Uterus (tissue), 4 donors: Measurements from ENCODE around the gene RAB40AL. TPM values are rescaled to one million over a fixed set of nuclear protein-coding genes. Genes with fewer than 3 reads are reported as not detected.

ENCODE experiments used
- DNase-seq, 2 donors: peaks; one replicate each; pipeline ENCODE4 v3.0.0-alpha.2; 2019 to 2020
- H3K27ac ChIP-seq, 2 donors: fragments of 200-600 bp; sonication (generic); 1 replicate in 1 of 2; 2 replicates in 1 of 2; pipeline ENCODE4 v1.5.1; 2016 to 2018
- H3K27me3 ChIP-seq, 2 donors: fragments of 200-600 bp; sonication (generic); one replicate each; pipeline ENCODE4 v1.5.1; 2018 to 2019; ENCODE audit warnings: control low read depth in 1 of 2
- H3K36me3 ChIP-seq, 2 donors: fragments of 200-600 bp; sonication (generic); one replicate each; pipeline ENCODE4 v1.5.1; 2019; ENCODE audit warnings: control low read depth in 1 of 2
- H3K4me1 ChIP-seq, 2 donors: fragments of 200-600 bp; sonication (generic); one replicate each; pipeline ENCODE4 v1.5.1; 2018 to 2019; ENCODE audit warnings: control low read depth in 1 of 2
- H3K4me3 ChIP-seq, 2 donors: fragments of 200-600 bp; sonication (generic); 1 replicate in 1 of 2; 2 replicates in 1 of 2; pipeline ENCODE4 v1.5.1; 2018 to 2019; ENCODE audit warnings: mild to moderate bottlenecking in 1 of 2
- H3K9me3 ChIP-seq, 2 donors: fragments of 200-600 bp; sonication (generic); one replicate each; pipeline ENCODE4 v1.5.1; 2019; ENCODE audit warnings: control low read depth in 1 of 2
- POLR2A ChIP-seq, 2 donors: fragments of 450-650 bp; IDR thresholded peaks; one replicate each; pipeline ENCODE4 v1.6.1; 2016; ENCODE audit warnings: antibody characterized with exemption in 2 of 2, mild to moderate bottlenecking in 1 of 2, moderate library complexity in 1 of 2
- intact Hi-C: fragments of 100-400 bp; cut with DNase I; formaldehyde crosslinking; loops from one replicate; pipeline ENCODE4 v1.15.1; 2023; ENCODE audit warnings: low total_unique reads
- total RNA-seq, 4 donors: library from RNA; depleted of rRNA in 3 of 4; stranded (reverse); fragments of >200 nt in 3 of 4; gene quantifications; one replicate each; pipeline versions ENCODE4 v1.1.0 to v1.2.4, GENCODE V29; 2014 to 2023
- TF ChIP-seq, protein P1 (sequence below), 4 experiments: fragments of 200-600 bp in 2 of 4; fragments of 450-650 bp in 2 of 4; sonication (generic) in 2 of 4; IDR thresholded peaks; one replicate each; pipeline ENCODE4 v1.5.1; 2016 to 2019; ENCODE audit warnings: antibody characterized with exemption in 4 of 4, mild to moderate bottlenecking in 2 of 4, moderate library complexity in 1 of 4
- donor health status: DM: yes; HTN: yes; CAD: no.

The RAB40AL gene
- total RNA-seq, 4 donors from 2014 or later, result 1.5 to 2.9 TPM; not detected in 2

DNA sequence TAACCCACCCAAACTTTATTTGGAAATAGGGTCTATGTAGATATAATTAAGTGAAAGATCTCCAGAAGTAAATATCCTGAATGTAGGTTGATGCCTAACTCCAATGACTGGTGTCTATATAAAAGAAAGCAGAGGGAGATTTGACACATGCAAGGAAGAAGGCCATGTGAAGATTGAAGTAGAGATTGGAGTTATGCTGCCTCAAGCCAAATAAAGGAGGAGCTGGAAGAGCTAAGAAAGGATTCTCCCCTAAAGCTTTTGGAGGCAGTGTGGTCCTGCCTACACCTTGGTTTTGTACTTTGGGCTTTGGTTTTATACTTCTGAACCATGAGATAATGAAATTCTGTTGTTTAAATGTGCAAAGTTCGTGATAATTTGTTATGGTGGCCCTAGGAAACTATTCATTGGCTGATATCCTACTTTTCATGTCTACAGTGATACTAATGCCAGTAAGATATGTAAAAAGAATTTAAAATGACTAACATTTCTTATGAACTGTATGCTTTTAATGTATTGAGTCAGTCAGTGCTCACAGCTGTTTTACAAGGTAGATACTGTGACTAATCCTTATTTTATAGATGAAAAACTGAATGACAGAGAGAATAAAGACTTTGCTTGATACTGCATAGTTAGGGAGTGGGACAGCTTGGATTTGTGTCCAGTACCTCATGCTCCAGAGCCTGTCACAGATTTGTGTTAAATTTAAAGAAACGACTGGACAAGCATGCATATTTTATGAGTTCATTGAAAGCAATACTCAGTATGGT is 5.9 kb upstream of the RAB40AL start:
- no peak overlapping the region for H3K27ac ChIP-seq
- no peaks in the 10 kb centered on the region for H3K36me3 ChIP-seq
- no peaks in the 10 kb centered on the region for H3K4me1 ChIP-seq
- TF ChIP-seq, protein P1, sequence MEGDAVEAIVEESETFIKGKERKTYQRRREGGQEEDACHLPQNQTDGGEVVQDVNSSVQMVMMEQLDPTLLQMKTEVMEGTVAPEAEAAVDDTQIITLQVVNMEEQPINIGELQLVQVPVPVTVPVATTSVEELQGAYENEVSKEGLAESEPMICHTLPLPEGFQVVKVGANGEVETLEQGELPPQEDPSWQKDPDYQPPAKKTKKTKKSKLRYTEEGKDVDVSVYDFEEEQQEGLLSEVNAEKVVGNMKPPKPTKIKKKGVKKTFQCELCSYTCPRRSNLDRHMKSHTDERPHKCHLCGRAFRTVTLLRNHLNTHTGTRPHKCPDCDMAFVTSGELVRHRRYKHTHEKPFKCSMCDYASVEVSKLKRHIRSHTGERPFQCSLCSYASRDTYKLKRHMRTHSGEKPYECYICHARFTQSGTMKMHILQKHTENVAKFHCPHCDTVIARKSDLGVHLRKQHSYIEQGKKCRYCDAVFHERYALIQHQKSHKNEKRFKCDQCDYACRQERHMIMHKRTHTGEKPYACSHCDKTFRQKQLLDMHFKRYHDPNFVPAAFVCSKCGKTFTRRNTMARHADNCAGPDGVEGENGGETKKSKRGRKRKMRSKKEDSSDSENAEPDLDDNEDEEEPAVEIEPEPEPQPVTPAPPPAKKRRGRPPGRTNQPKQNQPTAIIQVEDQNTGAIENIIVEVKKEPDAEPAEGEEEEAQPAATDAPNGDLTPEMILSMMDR (IDR thresholded peaks at IDR 0.05), result no peak
- no peak for TF ChIP-seq POLR2A (IDR thresholded peaks at IDR 0.05)
- DNase-seq, result no peak
- H3K9me3 ChIP-seq, result no peaks in the 10 kb centered on the region
- intact Hi-C loops, result no loop called here
- no peak overlapping the region for H3K4me3 ChIP-seq
- H3K27me3 ChIP-seq, result no peaks in the 10 kb centered on the region

DNA sequence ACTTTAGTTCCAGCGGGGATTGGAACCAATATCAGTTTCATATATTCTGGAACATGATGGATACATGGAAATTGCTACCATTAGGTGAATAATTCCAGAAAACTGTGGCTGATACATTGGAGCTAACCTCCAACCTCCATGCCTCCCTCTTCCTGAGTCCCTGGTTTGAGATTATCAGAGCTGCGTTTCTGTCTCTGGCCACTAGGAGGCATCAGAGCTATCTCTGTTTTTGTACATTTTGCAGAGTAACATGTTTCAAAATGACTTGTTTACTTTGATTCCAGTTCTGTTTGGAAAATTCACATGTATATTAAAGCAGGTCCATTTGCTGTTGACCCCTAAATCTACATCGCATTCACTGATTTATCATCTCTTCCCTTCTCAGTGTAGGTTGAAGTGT is 2.4 kb upstream of the RAB40AL start:
- H3K4me1 ChIP-seq, result no peaks in the 10 kb centered on the region
- H3K27me3 ChIP-seq, result no peaks in the 10 kb centered on the region
- no peak overlapping the region for H3K4me3 ChIP-seq
- H3K36me3 ChIP-seq, result no peaks in the 10 kb centered on the region
- intact Hi-C loops, result no loop called here
- no peak overlapping the region for H3K27ac ChIP-seq
- no peak for DNase-seq
- H3K9me3 ChIP-seq, result no peaks in the 10 kb centered on the region
- TF ChIP-seq, protein P1 (IDR thresholded peaks at IDR 0.05), result peak; percentile 20 to 49 (median 30)
- no peak for TF ChIP-seq POLR2A (IDR thresholded peaks at IDR 0.05)

DNA sequence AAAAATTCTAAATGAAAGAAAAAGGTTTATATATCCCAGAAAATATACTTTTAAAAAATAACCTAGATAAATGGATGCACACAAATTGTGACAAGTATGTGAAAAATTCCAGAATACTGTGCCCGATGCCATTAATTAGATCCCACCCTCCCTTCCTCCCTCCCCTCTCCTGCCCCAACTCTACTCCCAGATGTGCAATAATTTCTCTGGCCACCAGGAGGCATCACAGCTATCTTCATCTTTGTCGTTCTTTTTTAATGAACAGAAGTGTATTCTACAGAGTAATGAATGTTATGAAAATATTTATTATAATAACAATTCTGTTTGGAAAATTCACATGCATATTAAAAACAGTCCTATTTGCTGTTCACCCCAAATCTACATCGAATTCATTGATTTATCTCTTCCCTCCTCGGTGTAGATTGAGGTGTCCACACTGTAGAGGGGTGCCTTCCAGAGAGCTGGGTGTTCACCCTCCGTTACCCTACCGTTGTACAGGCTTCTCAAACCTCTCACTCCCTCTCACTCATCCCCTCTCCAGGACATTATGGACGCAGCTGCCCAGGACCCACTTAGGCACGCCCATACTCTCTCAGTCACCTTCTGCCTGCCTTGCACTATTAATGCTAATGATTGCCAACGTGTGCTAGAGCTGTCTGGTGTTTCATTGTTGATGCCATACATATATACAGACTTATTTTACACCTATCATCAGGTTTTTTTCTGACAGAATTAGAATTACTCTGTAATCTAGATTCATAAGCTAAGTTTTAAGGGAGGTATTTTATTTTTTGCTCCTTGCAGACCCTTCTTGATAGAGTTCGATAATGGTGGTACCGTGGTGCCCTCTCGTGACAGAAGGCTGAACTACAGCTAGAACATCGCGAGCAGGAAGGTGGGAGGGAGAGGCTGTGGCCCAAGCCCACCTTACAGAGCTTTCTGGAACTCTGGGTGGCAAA is 14.1 kb downstream of the RAB40AL start:
- no peak overlapping the region for H3K4me3 ChIP-seq

DNA sequence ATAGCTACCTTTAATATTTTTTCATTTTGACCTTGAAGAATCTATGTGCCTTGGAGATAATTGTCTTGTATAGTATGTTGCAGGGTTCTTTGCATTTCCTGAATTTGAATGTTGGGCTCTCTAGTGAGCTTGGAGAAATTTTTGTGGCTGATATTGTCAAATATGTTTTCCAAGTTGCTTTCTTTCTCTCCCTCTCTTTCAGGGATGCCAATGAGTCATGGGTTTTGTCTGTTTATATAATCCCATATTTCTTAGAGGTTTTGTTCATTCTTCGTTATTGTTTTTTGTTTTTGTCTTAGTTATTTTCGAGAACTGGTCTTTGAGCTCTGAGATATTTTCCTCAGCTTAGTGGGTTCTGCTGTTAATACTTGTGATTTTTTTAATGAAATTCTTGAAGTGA is 20.7 kb downstream of the RAB40AL start:
- Histone ChIP-seq H3K9me3 (no peaks in the 10 kb centered on the region), H3K4me3 (no peak overlapping the region), H3K4me1 (no peaks in the 10 kb centered on the region), H3K27me3 (peaks cover 0 to 5% of the 10 kb centered on the region in 2 donors), H3K36me3 (no peaks in the 10 kb centered on the region), H3K27ac (no peak overlapping the region)
- intact Hi-C loops, result no loop called here
- TF ChIP-seq POLR2A (IDR thresholded peaks at IDR 0.05), result no peak
- TF ChIP-seq, protein P1 (IDR thresholded peaks at IDR 0.05), result no peak
- no peak for DNase-seq

More for the DNA sequence above, 14.1 kb downstream of the RAB40AL start:
- DNase-seq, result peak in 1 of 2 donors; percentile 20
- intact Hi-C loops, result no loop called here
- Histone ChIP-seq H3K27me3 (peaks cover 0 to 5% of the 10 kb centered on the region in 2 donors), H3K9me3 (no peaks in the 10 kb centered on the region), H3K4me1 (no peaks in the 10 kb centered on the region), H3K36me3 (no peaks in the 10 kb centered on the region), H3K27ac (no peak overlapping the region)
- TF ChIP-seq, protein P1 (IDR thresholded peaks at IDR 0.05), result peak; percentile 10 to 49 (median 34)
- no peak for TF ChIP-seq POLR2A (IDR thresholded peaks at IDR 0.05)
